Left ventricle myocardium superior (tissue), 1 donor: Measurements from ENCODE around the gene MLIP. TPM values are rescaled to one million over a fixed set of nuclear protein-coding genes. Genes with fewer than 3 reads are reported as not detected.
A peak's percentile ranks its signal among the peaks of the same experiment; 100 is the strongest.
"Not testable (repeated sequence)": the region's sequence is repeated elsewhere in the genome, so short reads cannot be mapped to it uniquely, and the experiment has no call there.

Experiments
- ATAC-seq: fragments of 200-7000 bp; cut with Tn5 transposase; one replicate; pipeline ENCODE4 v1.9.1; 2020; ENCODE audit warnings: mild to moderate bottlenecking, moderate library complexity
- DNase-seq: peaks from one replicate; pipeline ENCODE4 v3.0.0-alpha.2; 2020
- intact Hi-C: fragments of 100-400 bp; cut with micrococcal nuclease; formaldehyde crosslinking; loops from one replicate; pipeline ENCODE4 v1.11.0; 2022
- long read RNA-seq: library from polyadenylated mRNA; unstranded; transcript quantifications from one replicate; pipeline ENCODE4 v2.0.0, GENCODE V29; 2021
- total RNA-seq: library from RNA; stranded (reverse); fragmentation: NEBNext Ultra II Directional; extraction: Animal tissue kit (Norgen Biotek cat#: 25700); gene quantifications from one replicate; pipeline ENCODE4 v1.2.1, GENCODE V29; 2021
- donor health status: DM: no; HTN: yes; CAD: no; lungs with severe emphysema.

Gene MLIP
- total RNA-seq: 436 TPM
- long read RNA-seq, transcript MLIP-201 (13 exons, 1,815 nt): major isoform, 20 of 179 reads
- long read RNA-seq, partial matches to known transcripts: 59 of 179 reads
- long read RNA-seq, other reads (novel, unspliced or antisense): 100 of 179 reads

GRCh38 chr6:54111341-54112045, at the start of gene MLIP:
TSS of gene MLIP (plus strand) at chr6:54111443. CDS start at chr6:54111480, 37 bp downstream.
- DNase-seq (no peak), ATAC-seq (no peak)

GRCh38 chr6:54063228-54063539, 48.1 kb upstream of the MLIP start:
- ATAC-seq: no peak
- intact Hi-C loops: no loop called here

More at GRCh38 chr6:54111341-54112045, at the start of gene MLIP:
- intact Hi-C loops: no loop called here

GRCh38 chr6:54068694-54069093, 42.5 kb upstream of the MLIP start:
- DNase-seq (no peak), ATAC-seq (no peak)
- intact Hi-C loops: no loop called here

More at GRCh38 chr6:54063228-54063539, 48.1 kb upstream of the MLIP start:
- no peak for DNase-seq

- intact Hi-C loops: no loop called here
- DNase-seq: no peak
- ATAC-seq: no peak
Observed at GRCh38 chr6:54070025-54070424, 41.2 kb upstream of the MLIP start.

GRCh38 chr6:54071821-54072340, 39.4 kb upstream of the MLIP start:
- intact Hi-C loops: no loop called here
- ATAC-seq (no peak), DNase-seq (no peak)

- intact Hi-C loops: no loop called here
- peak; percentile 79 for ATAC-seq
- DNase-seq: peak; percentile 32
Observed at GRCh38 chr6:54072635-54073313, 38.5 kb upstream of the MLIP start.

- intact Hi-C loops: no loop called here
- no peak for ATAC-seq
- no peak for DNase-seq
Observed at GRCh38 chr6:54073487-54073886, 37.8 kb upstream of the MLIP start.

GRCh38 chr6:54074109-54074508, 37.1 kb upstream of the MLIP start:
- intact Hi-C loops: no loop called here
- ATAC-seq: no peak
- DNase-seq: no peak

GRCh38 chr6:54074578-54075195, 36.6 kb upstream of the MLIP start:
- ATAC-seq: peak; percentile 74

GRCh38 chr6:54076159-54076789, 35.0 kb upstream of the MLIP start:
- DNase-seq: no peak
- intact Hi-C loops: no loop called here
- ATAC-seq: no peak

More at GRCh38 chr6:54074578-54075195, 36.6 kb upstream of the MLIP start:
- intact Hi-C loops: no loop called here
- peak; percentile 49 for DNase-seq

- intact Hi-C loops, ATAC-seq: not testable (repeated sequence)
- peak; percentile 22 for DNase-seq
Observed at GRCh38 chr6:54081499-54081898, 29.7 kb upstream of the MLIP start.

- intact Hi-C loops: no loop called here
- DNase-seq: peak; percentile 19
- ATAC-seq: no peak
Observed at GRCh38 chr6:54083287-54083686, 28.0 kb upstream of the MLIP start.

- ATAC-seq: no peak
- intact Hi-C loops: no loop called here
- DNase-seq: no peak
Observed at GRCh38 chr6:54084231-54084630, 27.0 kb upstream of the MLIP start.

GRCh38 chr6:54085047-54085446, 26.2 kb upstream of the MLIP start:
- peak; percentile 82 for ATAC-seq

GRCh38 chr6:54085541-54085940, 25.7 kb upstream of the MLIP start:
- intact Hi-C loops: no loop called here
- DNase-seq: no peak
- ATAC-seq: peak; percentile 86

More at GRCh38 chr6:54085047-54085446, 26.2 kb upstream of the MLIP start:
- intact Hi-C loops: no loop called here
- no peak for DNase-seq

GRCh38 chr6:54086439-54086838, 24.8 kb upstream of the MLIP start:
- DNase-seq (no peak), ATAC-seq (no peak)
- intact Hi-C loops: no loop called here

- ATAC-seq: no peak
- no peak for DNase-seq
- intact Hi-C loops: no loop called here
Observed at GRCh38 chr6:54087721-54088120, 23.5 kb upstream of the MLIP start.

GRCh38 chr6:54093326-54093948, 17.8 kb upstream of the MLIP start:
- ATAC-seq: peak; percentile 38
- intact Hi-C loops: no loop called here
- DNase-seq: no peak

GRCh38 chr6:54094293-54094692, 16.9 kb upstream of the MLIP start:
- DNase-seq: no peak
- intact Hi-C loops: no loop called here
- no peak for ATAC-seq
